Muscle of leg (tissue), 11 donors: ENCODE data around the gene CHCHD3. TPM values are rescaled to one million over a fixed set of nuclear protein-coding genes. Genes with fewer than 3 reads are reported as not detected.
"Not testable (repeated sequence)": the region's sequence is repeated elsewhere in the genome, so short reads cannot be mapped to it uniquely, and the experiment has no call there.

ENCODE experiments used
- DNase-seq: peaks from one replicate; pipeline ENCODE4 v3.0.0; 2013
- H3K27ac ChIP-seq: one replicate; pipeline ENCODE4 v1.5.1; 2013; ENCODE audit warnings: mild to moderate bottlenecking, low read length, control low read depth
- H3K27me3 ChIP-seq: one replicate; pipeline ENCODE4 v1.6.1; 2013; ENCODE audit warnings: low read length; ENCODE audit not compliant: control insufficient read depth, insufficient read depth
- H3K36me3 ChIP-seq: one replicate; pipeline ENCODE4 v1.6.1; 2013; ENCODE audit warnings: low read length; ENCODE audit not compliant: control insufficient read depth, insufficient read depth
- H3K4me1 ChIP-seq: one replicate; pipeline ENCODE4 v1.6.1; 2013; ENCODE audit warnings: low read length; ENCODE audit not compliant: control insufficient read depth, insufficient read depth
- H3K4me3 ChIP-seq: one replicate; pipeline ENCODE4 v1.5.1; 2013; ENCODE audit warnings: low read length, control low read depth
- H3K9me3 ChIP-seq: replicated peaks from 2 replicates; pipeline ENCODE4 v1.6.1; 2013; ENCODE audit warnings: low read depth, low read length; ENCODE audit not compliant: control insufficient read depth
- WGBS: methylation state at CpG from one replicate; pipeline ENCODE4 v1.1.5; 2013; ENCODE audit warnings: missing lambda C conversion rate; ENCODE audit not compliant: insufficient coverage; 5-methylcytosine and 5-hydroxymethylcytosine counted together
- polyA plus RNA-seq, 8 donors: library from polyadenylated mRNA; unstranded; fragments of 120-200 nt; gene quantifications; one replicate each; pipeline versions ENCODE4 v1.2.1 to v1.2.3, GENCODE V29; 2013; ENCODE audit warnings: inconsistent platforms in 1 of 8, low replicate concordance in 1 of 8; ENCODE audit not compliant: insufficient read length in 8 of 8, insufficient read depth in 1 of 8
- total RNA-seq: library from RNA; stranded (reverse); fragments of 120-200 nt; gene quantifications from one replicate; pipeline ENCODE4 v1.2.4, GENCODE V29; 2013

The CHCHD3 gene
- total and polyA plus RNA-seq, 9 donors, result 57.4 to 75.0 (median 66.6) TPM

- not testable (repeated sequence) for H3K4me3 ChIP-seq, H3K27me3 ChIP-seq, H3K9me3 ChIP-seq, H3K4me1 ChIP-seq, H3K36me3 ChIP-seq, DNase-seq, H3K27ac ChIP-seq
- no CpG with 5 or more reads among the region's 5 CpGs for WGBS
These were observed 151.9 kb downstream of the CHCHD3 start for GRCh38 chr7:132929944-132930343.

DNA sequence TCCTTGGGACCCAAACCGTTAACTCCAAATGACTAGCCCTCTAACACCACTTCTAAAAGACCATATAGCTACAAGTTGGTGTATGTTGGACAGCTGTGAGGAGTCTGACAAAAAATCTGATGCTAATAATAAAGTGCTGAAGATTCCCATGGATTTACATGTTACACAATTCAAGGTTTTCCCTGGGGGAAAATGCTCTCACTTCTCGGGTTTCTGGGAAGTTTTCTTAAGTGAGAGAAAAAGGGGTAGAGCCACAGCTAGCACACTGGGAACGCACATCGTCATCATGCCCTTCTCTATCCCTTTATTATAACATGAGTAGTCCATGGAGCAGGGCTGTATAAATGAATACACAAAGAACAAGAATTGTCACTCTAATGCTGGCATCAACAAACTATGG, 162.1 kb downstream of the CHCHD3 start:
- Histone ChIP-seq H3K4me1 (no peaks in the 10 kb centered on the region), H3K4me3 (no peak overlapping the region), H3K27ac (no peak overlapping the region), H3K9me3 (no peaks in the 10 kb centered on the region), H3K27me3 (no peaks in the 10 kb centered on the region), H3K36me3 (no peaks in the 10 kb centered on the region)
- no CpG with 5 or more reads among the region's 4 CpGs for WGBS
- DNase-seq, result no peak

GRCh38 chr7:132915647-132916046, 166.2 kb downstream of the CHCHD3 start:
- no peak for DNase-seq
- H3K27me3 ChIP-seq, result no peaks in the 10 kb centered on the region
- no peaks in the 10 kb centered on the region for H3K36me3 ChIP-seq
- no peaks in the 10 kb centered on the region for H3K9me3 ChIP-seq
- no peaks in the 10 kb centered on the region for H3K4me1 ChIP-seq
- H3K4me3 ChIP-seq, result no peak overlapping the region
- no CpG with 5 or more reads among the region's 2 CpGs for WGBS
- no peak overlapping the region for H3K27ac ChIP-seq

GRCh38 chr7:132910657-132911056, 171.2 kb downstream of the CHCHD3 start:
- Histone ChIP-seq H3K27me3 (no peaks in the 10 kb centered on the region), H3K4me1 (no peaks in the 10 kb centered on the region)
- WGBS, result 67% methylated on average over 2 of the region's 5 CpGs

GRCh38 chr7:132907380-132907940, 174.4 kb downstream of the CHCHD3 start:
- 71% methylated on average over 2 of the region's 3 CpGs for WGBS
- DNase-seq, result no peak
- Histone ChIP-seq H3K9me3 (no peaks in the 10 kb centered on the region), H3K27ac (no peak overlapping the region), H3K4me3 (no peak overlapping the region), H3K36me3 (no peaks in the 10 kb centered on the region), H3K4me1 (no peaks in the 10 kb centered on the region), H3K27me3 (no peaks in the 10 kb centered on the region)

More at GRCh38 chr7:132910657-132911056, 171.2 kb downstream of the CHCHD3 start:
- H3K4me3 ChIP-seq, result no peak overlapping the region
- no peak overlapping the region for H3K27ac ChIP-seq
- H3K36me3 ChIP-seq, result no peaks in the 10 kb centered on the region
- DNase-seq, result no peak
- H3K9me3 ChIP-seq, result no peaks in the 10 kb centered on the region

DNA sequence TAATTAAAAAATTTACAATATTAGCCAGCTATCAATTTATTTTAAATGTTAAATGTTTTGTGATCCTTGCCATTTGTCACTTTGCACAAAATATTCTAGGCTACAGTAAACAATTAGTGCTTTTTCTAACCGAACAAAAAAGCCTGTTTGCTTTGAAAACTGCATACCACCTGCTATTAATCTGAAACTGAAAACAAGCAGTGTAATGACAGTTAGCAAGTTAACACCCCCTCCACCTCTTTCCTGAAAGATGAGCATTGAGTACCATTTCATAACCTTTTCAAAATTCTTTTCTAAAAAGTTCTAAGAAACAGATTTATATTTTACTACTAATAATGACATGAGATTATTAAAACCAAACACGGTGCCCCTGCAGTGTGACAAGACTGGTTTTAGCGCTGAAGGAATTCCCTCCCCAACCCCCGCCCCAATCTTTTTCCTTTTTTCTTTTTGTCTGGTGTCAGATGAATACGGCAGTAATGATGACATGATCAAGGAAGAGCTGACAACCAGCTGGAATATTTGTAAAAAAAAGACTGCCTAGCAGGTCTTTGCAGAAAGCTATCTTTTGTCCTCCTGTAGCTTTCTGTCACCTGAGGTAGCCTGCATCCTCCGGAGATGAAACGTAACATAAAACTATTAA, 175.6 kb downstream of the CHCHD3 start:
- Histone ChIP-seq H3K27ac (no peak overlapping the region), H3K9me3 (no peaks in the 10 kb centered on the region), H3K27me3 (no peaks in the 10 kb centered on the region), H3K36me3 (no peaks in the 10 kb centered on the region), H3K4me1 (no peaks in the 10 kb centered on the region), H3K4me3 (no peak overlapping the region)
- WGBS, result 40% methylated on average over 1 of the region's 7 CpGs
- no peak for DNase-seq

DNA sequence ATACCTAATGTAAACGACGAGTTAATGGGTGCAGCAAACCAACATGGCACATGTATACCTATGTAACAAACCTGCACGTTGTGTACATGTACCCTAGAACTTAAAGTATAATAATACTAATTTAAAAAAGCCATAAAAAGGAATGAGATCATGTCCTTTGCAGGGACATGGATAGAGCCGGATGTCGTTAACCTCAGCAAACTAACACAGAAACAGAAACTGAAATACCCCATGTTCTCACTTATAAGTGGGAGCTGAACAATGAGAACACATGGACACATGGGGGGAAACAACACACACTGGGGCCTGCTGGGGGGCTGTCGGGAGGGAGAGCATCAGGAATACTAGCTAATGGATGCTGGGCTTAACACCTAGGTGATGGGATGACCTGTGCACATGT, 176.8 kb downstream of the CHCHD3 start:
- no CpG with 5 or more reads among the region's 6 CpGs for WGBS
- not testable (repeated sequence) for H3K36me3 ChIP-seq

GRCh38 chr7:132904209-132904608, 177.7 kb downstream of the CHCHD3 start:
- Histone ChIP-seq H3K9me3 (no peaks in the 10 kb centered on the region), H3K4me1 (no peaks in the 10 kb centered on the region), H3K27me3 (no peaks in the 10 kb centered on the region), H3K36me3 (no peaks in the 10 kb centered on the region), H3K4me3 (no peak overlapping the region), H3K27ac (no peak overlapping the region)
- DNase-seq, result no peak

More for the DNA sequence above, 176.8 kb downstream of the CHCHD3 start:
- not testable (repeated sequence) for H3K4me3 ChIP-seq, H3K9me3 ChIP-seq, H3K27me3 ChIP-seq, H3K27ac ChIP-seq, DNase-seq, H3K4me1 ChIP-seq

DNA sequence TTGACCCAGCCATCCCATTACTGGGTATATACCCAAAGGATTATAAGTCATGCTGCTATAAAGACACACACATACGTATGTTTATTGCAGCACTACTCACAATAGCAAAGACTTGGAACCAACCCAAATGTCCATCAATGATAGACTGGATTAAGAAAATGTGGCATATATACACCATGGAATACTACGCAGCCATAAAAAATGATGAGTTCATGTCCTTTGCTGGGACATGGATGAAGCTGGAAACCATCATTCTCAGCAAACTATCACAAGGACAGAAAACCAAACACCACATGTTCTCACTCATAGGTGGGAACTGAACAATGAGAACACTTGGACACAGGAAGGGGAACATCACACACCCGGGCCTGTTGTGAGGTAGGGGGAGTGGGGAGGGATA, 179.6 kb downstream of the CHCHD3 start:
- not testable (repeated sequence) for H3K27me3 ChIP-seq, H3K4me3 ChIP-seq, DNase-seq, H3K4me1 ChIP-seq, H3K27ac ChIP-seq, H3K36me3 ChIP-seq, H3K9me3 ChIP-seq
- WGBS, result no CpG with 5 or more reads among the region's 3 CpGs

DNA sequence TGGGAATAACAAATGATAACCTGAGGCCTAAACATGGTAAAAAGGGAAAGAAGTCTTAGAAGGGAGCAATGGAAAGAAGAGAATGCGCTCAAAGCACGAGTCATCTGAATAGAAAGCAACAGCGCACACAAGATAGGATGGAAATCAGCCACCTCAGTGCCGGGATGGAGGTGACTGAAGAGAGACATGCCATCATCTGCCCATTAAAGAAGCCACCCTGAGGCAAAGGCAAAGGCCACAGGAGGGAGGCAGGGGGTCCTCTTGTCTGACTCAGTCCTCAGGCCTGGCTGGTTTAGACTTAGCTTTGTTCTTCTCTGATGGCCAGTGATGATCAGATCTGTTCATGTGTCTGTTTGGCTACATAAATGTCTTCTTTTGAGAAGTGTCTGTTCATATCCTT, 180.6 kb downstream of the CHCHD3 start:
- 79% methylated on average over 4 of the region's 4 CpGs for WGBS
- no peak for DNase-seq
- no peaks in the 10 kb centered on the region for H3K4me1 ChIP-seq
- H3K27ac ChIP-seq, result no peak overlapping the region
- H3K9me3 ChIP-seq, result no peaks in the 10 kb centered on the region
- no peaks in the 10 kb centered on the region for H3K36me3 ChIP-seq
- H3K27me3 ChIP-seq, result no peaks in the 10 kb centered on the region
- H3K4me3 ChIP-seq, result no peak overlapping the region

DNA sequence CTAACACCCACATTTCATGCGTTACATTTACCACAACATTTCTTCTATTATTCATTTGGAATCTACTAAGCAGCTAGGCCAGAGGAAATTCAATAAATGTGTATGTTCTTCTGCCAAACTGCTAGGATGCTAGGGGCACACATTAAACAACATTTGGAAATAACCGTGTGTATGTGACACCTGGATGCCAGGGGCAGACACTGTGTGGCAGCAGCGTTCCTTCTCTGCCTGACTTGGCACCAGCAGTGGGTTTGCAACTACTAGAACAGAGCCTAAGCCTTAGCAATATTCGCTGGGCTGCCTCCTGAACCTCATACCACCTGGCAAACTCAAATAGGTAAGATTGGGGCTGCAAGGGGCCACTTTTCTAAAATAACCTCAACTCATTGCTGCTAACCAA, 182.1 kb downstream of the CHCHD3 start:
- H3K4me1 ChIP-seq, result no peaks in the 10 kb centered on the region
- no peak overlapping the region for H3K27ac ChIP-seq
- no peak for DNase-seq
- H3K36me3 ChIP-seq, result no peaks in the 10 kb centered on the region
- no peaks in the 10 kb centered on the region for H3K9me3 ChIP-seq
- 100% methylated on average over 2 of the region's 4 CpGs for WGBS
- H3K4me3 ChIP-seq, result no peak overlapping the region
- no peaks in the 10 kb centered on the region for H3K27me3 ChIP-seq
